Activated CD4-positive, alpha-beta T cell treated with anti-CD3 and anti-CD28 coated beads, Interleukin-2, amount 10 ng/mL, durations not matched to agents 24 days and 14 days (primary cell): ENCODE results near the gene TMC7. TPM values are rescaled to one million over a fixed set of nuclear protein-coding genes. Genes with fewer than 3 reads are reported as not detected.

ENCODE experiments used
- DNase-seq: peaks from one replicate; pipeline ENCODE4 v3.0.0; 2022
- H3K27ac Mint-ChIP-seq: one replicate; pipeline ENCODE4 v1.8.0; 2022; ENCODE audit warnings: mild to moderate bottlenecking, mixed read lengths
- H3K27me3 Mint-ChIP-seq: one replicate; pipeline ENCODE4 v1.8.0; 2022; ENCODE audit warnings: mixed read lengths
- H3K36me3 Mint-ChIP-seq: one replicate; pipeline ENCODE4 v1.8.0; 2022; ENCODE audit warnings: low read depth, mild to moderate bottlenecking, mixed read lengths
- H3K4me1 Mint-ChIP-seq: one replicate; pipeline ENCODE4 v1.8.0; 2021; ENCODE audit warnings: mixed read lengths
- H3K4me3 Mint-ChIP-seq: one replicate; pipeline ENCODE4 v1.8.0; 2022; ENCODE audit warnings: mild to moderate bottlenecking, moderate library complexity, mixed read lengths
- H3K9me3 Mint-ChIP-seq: one replicate; pipeline ENCODE4 v1.8.0; 2021; ENCODE audit warnings: mixed read lengths
- intact Hi-C: fragments of 100-400 bp; cut with micrococcal nuclease; formaldehyde crosslinking; loops from one replicate; pipeline ENCODE4 v1.15.1; 2023
- total RNA-seq: library from RNA; stranded (reverse); gene quantifications from 2 replicates; pipeline ENCODE4 v1.2.3, GENCODE V29; 2022

TMC7 gene
- total RNA-seq, 1 donor from 2014 or later, result not detected

DNA sequence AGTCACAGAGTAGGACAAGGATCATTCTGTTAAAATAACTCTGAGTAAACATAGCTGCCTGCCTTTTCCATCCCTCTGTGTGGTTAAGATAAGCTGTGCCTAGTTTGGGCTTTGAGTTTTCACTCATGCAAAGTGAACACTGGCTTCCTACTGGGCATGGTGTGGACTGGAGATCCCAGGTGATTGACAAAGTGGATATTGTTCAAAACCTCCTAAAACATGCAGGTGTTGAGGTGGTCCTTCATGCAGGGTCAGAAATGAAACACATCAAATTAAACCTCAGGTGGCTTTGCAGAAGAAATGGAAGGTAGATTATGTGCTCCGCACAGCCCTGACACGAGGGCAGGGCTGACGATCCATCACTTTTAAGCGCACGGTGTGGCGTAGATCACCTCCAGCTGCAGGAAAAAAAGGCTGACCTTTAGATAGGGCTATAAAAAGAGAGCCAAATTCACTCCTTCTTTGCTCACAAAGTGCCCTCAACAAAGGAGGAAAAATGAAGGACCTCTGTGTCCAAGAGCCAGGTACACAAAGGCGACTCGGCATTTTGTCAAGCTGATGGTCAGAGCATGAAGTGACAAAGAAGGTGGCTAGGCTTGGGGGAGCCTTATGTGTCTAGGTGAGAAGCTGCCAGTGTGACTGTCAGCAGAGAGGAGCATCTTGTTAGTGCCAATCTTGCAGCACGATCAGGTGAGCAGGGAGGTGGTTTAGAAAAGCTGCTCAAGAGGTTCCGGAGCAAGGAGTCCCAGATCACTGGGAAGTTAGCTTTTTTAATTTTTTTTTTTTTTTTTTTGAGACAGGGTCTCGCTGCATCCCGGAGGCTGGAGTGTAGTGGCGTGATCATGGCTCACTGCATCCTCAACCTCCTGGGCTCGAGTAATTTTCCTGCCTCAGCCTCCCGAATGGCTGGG is 110.2 kb downstream of the TMC7 start:
- H3K4me1 Mint-ChIP-seq, result peaks cover 7% of the 10 kb centered on the region
- peaks cover 2% of the 10 kb centered on the region for H3K27me3 Mint-ChIP-seq
- no peak overlapping the region for H3K27ac Mint-ChIP-seq
- H3K36me3 Mint-ChIP-seq, result peaks cover 7% of the 10 kb centered on the region
- no peak for DNase-seq
- intact Hi-C loops, result no loop called here
- peaks cover 25% of the 10 kb centered on the region for H3K9me3 Mint-ChIP-seq
- H3K4me3 Mint-ChIP-seq, result no peak overlapping the region

DNA sequence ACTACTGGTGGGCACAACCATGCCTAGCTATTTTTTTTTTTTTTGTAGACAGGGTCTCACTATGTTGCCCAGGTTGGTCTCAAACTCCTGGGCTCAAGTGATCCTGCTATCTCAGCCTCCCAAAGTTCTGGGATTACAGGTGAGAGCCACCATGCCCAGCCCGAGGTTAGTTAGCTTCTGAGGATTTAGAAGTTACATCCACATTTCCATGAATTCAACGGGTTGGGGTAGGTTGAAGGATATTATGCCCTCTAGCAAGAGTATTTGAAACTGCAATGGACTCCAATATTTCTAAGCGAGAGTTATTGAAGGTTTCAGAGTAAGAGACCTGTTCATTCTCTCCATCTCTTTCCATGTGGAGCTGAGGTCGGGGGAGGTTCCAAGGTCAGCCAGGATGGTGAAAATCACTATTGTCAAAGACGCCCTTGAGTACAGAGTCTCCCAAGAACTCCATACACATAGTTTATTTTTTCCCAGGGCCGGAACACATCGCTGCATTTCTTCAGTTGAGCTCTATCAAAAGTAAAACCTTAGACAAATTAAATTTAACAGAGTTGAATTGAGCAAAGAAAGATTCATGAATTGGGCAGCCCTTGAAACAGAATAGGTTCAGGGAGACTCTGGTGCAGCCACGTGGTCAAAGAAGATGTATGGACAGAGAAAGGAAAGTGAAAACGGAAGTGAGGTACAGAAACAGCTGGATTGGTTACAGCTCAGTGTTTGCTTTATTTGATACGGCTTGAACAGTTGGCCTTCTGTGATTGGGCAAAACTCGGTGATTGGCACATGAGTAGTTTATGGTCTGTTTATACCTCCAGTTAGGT is 111.0 kb downstream of the TMC7 start:
- no peak overlapping the region for H3K4me3 Mint-ChIP-seq
- no peak overlapping the region for H3K27ac Mint-ChIP-seq
- H3K9me3 Mint-ChIP-seq, result peaks cover 27% of the 10 kb centered on the region
- peaks cover 2% of the 10 kb centered on the region for H3K27me3 Mint-ChIP-seq
- no peak for DNase-seq
- H3K4me1 Mint-ChIP-seq, result peaks cover 7% of the 10 kb centered on the region
- H3K36me3 Mint-ChIP-seq, result peaks cover 7% of the 10 kb centered on the region
- intact Hi-C loops, result no loop called here

DNA sequence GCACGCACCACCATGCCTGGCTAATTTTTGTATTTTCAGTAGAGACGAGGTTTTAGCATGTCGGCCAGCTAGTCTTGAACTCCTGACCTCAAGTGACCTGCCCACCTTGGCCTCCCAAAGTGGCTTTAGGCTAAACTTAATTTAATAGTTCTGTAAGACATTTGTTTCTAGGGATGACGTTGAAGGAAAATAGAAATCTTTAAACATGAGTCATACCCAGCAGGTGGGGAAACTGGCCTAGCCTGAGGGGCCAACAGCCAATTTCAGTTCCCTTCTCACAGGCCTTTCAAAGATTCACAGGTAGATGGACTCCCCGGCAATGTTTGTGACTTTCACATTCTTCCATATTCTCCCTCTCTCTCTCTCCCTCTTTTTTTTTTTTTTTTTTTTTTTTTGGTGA is 111.9 kb downstream of the TMC7 start:
- Mint-ChIP-seq H3K9me3 (peaks cover 29% of the 10 kb centered on the region), H3K27me3 (peaks cover 2% of the 10 kb centered on the region)

DNA sequence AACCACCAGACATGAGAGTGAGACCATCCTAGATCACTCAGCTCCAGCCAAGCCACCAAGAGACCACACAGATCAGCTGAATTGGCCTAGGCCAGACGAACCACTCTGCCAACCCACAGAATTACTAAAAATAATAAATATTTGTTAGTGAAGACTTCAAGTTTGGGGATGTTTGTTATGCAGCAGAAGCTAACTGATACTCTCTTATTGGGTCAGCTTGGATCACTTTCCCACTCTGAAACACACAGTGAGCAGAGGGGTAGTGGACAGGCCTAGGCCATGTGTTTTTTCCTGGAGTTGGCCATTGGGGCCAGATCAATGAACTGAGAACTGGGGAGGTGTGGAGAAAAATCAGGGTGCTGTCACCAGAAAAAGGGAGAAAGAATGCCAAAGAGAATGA is 114.4 kb downstream of the TMC7 start:
- DNase-seq, result no peak
- Mint-ChIP-seq H3K4me1 (peaks cover 7% of the 10 kb centered on the region), H3K9me3 (peaks cover 22% of the 10 kb centered on the region), H3K36me3 (peaks cover 2% of the 10 kb centered on the region), H3K27me3 (peaks cover 2% of the 10 kb centered on the region), H3K4me3 (no peak overlapping the region), H3K27ac (no peak overlapping the region)
- intact Hi-C loops, result no loop called here

More for the DNA sequence above, 111.9 kb downstream of the TMC7 start:
- peaks cover 7% of the 10 kb centered on the region for H3K36me3 Mint-ChIP-seq
- no peak overlapping the region for H3K4me3 Mint-ChIP-seq
- intact Hi-C loops, result no loop called here
- no peak overlapping the region for H3K27ac Mint-ChIP-seq
- H3K4me1 Mint-ChIP-seq, result peaks cover 7% of the 10 kb centered on the region
- no peak for DNase-seq

DNA sequence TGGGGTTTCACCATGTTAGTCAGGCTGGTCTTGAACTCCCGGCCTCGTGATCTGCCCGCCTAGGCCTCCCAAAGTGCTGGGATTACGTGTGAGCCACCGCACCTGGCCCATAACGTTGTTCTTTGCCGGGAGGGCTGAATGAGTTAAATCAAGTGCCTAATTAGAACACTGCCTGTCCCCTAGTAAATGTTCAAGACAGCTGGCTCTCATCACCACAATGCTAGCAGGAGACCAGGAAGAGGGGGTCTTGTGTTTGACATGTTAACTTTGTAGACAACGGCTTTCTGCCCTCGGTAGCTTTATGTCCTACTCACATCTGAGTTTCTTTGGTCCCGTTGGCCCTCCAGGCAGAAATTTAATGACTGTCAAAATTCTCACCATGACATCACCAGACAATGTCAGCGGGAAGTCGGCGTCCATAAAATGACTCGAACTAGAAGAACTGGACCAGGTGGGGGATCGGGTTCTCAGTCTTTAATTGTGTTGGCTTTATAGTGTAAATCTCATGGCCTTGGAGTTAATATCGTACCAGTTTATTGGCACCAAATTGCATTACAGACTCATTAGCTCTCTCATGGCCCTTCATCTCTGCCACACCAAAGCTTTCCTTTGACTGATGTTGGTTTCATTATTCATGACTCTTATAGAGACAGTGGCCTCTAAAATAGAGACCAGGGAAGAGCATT is 118.6 kb downstream of the TMC7 start:
- H3K36me3 Mint-ChIP-seq, result no peaks in the 10 kb centered on the region
- no peak overlapping the region for H3K4me3 Mint-ChIP-seq
- peaks cover 3% of the 10 kb centered on the region for H3K4me1 Mint-ChIP-seq
- peaks cover 5% of the 10 kb centered on the region for H3K27me3 Mint-ChIP-seq
- DNase-seq, result no peak
- intact Hi-C loops, result no loop called here
- H3K27ac Mint-ChIP-seq, result no peak overlapping the region
- peaks cover 12% of the 10 kb centered on the region for H3K9me3 Mint-ChIP-seq

DNA sequence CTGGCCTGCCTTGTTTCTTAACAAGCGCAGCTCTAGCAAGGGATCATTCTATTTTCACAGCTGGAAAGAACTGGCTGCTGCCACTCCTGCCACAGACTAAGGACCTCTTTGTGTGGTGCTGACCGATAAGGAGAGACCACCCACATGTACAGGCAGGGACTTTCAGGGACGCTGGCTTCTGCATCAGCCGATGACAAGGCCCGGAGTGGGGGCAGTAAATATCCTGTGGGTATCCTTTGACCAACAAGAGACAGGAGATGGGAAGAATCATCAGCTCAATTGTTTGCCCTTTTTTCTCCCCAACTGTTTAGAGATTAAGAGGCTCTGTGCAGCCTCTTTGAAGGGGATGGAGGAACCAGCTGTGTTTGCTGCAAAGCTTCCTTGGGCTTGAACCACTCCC is 120.9 kb downstream of the TMC7 start:
- intact Hi-C loops, result no loop called here
- Mint-ChIP-seq H3K36me3 (no peaks in the 10 kb centered on the region), H3K27ac (no peak overlapping the region), H3K4me3 (no peak overlapping the region), H3K27me3 (peaks cover 5% of the 10 kb centered on the region), H3K9me3 (peaks cover 3% of the 10 kb centered on the region), H3K4me1 (peaks cover 19% of the 10 kb centered on the region)
- no peak for DNase-seq

DNA sequence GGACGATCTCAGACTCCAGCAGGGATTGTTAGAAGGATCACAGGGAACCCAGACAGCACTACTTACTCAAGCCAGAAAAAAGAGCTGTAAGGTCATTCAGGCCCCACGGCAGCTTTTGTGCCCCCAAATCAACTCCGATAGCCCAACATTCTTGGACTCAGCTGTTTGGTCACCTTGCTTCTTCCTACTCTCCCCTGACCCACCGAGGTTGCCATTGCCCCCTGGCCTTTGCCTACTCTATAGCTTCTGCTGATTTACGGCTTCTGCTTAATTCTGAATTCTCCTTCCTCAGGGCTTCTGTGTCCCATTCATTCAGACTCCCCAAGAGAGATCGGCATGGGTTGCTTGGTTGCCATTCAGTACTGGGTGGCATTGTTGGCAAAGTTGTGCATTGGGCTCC is 121.4 kb downstream of the TMC7 start:
- Mint-ChIP-seq H3K36me3 (no peaks in the 10 kb centered on the region), H3K4me3 (no peak overlapping the region), H3K27ac (no peak overlapping the region), H3K27me3 (peaks cover 5% of the 10 kb centered on the region), H3K4me1 (peaks cover 19% of the 10 kb centered on the region), H3K9me3 (no peaks in the 10 kb centered on the region)
- DNase-seq, result no peak
- intact Hi-C loops, result no loop called here

DNA sequence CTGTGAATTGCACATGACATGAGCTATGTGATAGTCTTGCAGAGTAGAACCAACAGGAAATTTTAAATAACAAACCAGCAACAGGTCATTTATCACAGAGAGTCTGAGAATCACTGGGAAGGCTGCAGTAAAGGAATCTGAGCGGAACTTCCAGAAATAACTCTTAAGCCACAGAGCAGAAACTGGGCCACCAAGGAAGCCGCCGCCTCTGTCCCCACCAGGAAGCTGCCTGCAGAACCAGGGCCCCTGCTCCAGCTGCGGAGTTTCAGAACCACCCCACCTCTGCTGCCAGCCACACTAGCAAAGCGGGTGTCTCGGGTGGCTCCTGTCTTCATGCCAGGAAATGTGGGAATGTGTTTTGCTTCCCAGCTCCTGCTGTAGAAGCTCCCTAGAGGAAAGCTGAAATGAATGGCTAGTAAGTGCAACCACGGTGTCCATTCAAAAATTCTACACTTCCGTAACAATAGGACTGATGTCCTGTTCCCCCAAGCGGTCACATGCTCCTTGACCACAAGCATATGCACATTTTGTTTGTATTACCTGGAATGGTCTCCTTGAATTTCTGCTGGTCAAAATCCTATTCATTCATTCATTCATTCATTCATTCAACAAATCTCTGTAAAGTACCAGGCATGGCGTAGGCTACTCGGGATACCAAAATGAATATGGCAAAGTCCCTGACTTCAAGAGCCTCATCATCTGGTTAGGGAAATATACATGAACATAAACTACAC is 122.3 kb downstream of the TMC7 start:
- Mint-ChIP-seq H3K27ac (no peak overlapping the region), H3K4me1 (peaks cover 19% of the 10 kb centered on the region), H3K27me3 (peaks cover 5% of the 10 kb centered on the region), H3K36me3 (no peaks in the 10 kb centered on the region), H3K4me3 (no peak overlapping the region), H3K9me3 (no peaks in the 10 kb centered on the region)
- DNase-seq, result no peak
- intact Hi-C loops, result no loop called here

DNA sequence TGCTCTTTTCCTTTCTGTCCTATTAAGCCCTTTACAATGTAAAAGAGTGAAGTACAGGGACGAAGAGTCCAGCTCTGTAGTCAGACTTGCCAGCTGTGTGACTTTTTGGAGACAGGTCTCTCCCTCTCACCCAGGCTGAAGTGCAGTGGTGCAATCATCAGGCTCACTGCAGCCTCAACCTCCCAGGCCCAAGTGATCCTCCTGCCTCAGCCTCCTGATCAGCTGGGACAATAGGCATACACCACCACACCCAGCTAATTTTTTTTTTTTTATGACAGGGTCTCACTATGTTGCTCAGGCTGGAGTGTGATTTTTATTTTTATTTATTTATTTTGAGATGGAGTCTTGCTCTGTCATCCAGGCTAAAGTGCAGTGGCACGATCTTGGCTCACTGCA is 122.9 kb downstream of the TMC7 start:
- peaks cover 19% of the 10 kb centered on the region for H3K4me1 Mint-ChIP-seq
- intact Hi-C loops, result no loop called here
- DNase-seq, result no peak
- H3K9me3 Mint-ChIP-seq, result no peaks in the 10 kb centered on the region
- H3K27ac Mint-ChIP-seq, result no peak overlapping the region
- no peak overlapping the region for H3K4me3 Mint-ChIP-seq
- H3K36me3 Mint-ChIP-seq, result no peaks in the 10 kb centered on the region
- H3K27me3 Mint-ChIP-seq, result peaks cover 3% of the 10 kb centered on the region

DNA sequence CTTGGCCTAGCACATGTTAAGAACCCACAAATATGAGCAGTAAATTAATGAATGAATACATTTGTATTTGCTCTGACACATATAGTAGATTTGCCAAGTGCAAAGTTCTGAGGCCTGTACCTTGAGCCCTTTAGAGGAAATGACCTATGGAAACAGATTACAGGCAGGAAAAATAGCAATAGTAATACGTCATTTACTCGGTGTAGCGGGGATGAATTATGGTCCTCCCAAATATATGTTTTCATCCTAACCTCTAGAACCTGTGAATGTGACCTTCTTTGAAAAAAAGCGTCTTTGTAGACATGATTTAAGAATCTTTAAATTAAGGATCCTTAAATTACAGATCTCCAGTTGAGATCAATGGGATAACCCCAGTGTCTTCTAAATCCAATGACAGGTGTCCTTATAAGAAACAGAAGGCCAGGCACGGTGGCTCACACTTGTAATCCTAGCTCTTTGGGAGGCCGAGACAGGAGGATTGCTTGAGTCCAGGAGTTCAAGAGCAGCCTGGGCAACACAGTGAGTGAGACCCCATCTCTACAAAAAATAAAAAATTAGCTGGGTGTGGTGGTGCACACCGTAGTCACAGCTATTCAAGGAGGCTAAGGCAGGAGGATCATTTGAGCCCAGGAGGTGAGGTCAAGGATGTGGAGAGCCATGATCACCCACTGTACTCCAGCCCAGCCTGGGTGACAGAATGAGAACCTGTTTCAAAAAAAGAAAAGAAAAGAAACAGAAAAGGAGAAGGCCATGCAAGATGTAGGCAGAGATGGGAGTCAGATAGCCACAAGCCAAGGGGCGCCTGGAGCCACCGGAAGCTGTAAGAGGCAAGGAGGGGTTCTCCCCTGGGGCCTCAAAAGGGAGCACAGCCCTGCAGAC is 124.9 kb downstream of the TMC7 start:
- H3K27me3 Mint-ChIP-seq, result peaks cover 13% of the 10 kb centered on the region
- H3K36me3 Mint-ChIP-seq, result peaks cover 2% of the 10 kb centered on the region
- H3K27ac Mint-ChIP-seq, result peak overlapping the region; percentile 46
- DNase-seq, result no peak
- no peaks in the 10 kb centered on the region for H3K9me3 Mint-ChIP-seq
- intact Hi-C loops, result no loop called here
- H3K4me1 Mint-ChIP-seq, result peaks cover 30% of the 10 kb centered on the region
- no peak overlapping the region for H3K4me3 Mint-ChIP-seq

DNA sequence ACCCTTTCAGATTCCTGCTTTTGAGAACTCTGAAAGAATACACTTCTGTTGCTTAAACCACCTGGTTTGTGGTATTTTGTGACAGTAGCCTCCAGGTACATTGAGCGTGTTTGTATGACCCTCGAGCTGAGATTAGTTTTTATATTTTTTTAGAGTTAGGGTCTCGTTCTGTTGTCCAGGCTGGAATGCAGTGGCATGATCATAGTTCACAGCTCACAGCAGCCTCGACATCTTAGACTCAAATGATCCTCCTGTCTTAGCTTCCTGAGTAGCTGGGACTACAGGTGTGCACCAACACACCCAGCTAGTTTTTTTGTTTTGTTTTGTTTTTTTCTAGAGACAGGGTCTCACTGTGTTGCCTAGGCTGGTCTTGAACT is 125.5 kb downstream of the TMC7 start:
- Mint-ChIP-seq H3K9me3 (no peaks in the 10 kb centered on the region), H3K27me3 (peaks cover 13% of the 10 kb centered on the region), H3K4me1 (peaks cover 30% of the 10 kb centered on the region), H3K4me3 (no peak overlapping the region), H3K36me3 (peaks cover 2% of the 10 kb centered on the region), H3K27ac (no peak overlapping the region)
- no peak for DNase-seq
- intact Hi-C loops, result no loop called here

DNA sequence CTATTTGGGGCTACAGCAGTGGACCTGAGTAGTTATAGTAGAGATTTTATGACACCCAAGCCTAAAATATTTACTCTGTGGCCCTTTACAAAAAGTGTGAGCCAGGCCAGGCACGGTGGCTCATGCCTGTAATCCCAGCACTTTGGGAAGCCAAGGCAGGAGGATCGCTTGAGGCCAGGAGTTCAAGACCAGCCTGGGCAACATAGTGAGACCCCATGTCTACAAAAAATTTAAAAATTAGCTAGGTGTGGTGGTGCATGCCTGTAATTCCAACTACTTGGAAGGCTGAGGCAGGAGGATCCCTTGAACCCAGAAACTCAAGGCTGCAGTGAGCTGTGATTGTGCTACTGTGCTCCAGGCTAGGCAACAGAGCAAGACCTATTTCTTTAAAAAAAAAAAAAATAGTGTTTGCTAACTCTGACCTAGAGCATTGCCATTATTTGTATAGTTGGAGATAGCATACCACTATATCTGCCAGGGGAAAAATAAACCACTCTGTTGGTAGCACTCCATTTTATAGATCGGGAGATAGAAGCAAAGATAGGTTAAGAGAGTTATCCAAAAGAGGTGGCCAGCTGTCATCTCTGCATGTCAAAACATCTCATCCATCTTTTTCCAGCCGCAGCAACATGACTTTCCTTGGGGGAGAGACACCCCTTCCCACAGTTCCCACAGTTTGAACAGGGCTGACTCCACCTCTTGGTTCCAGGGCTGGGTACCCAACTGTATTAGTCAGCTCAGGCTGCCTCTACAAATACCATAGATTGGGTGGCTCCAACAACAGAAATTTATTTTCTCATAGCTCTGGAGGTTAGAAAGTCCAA is 127.0 kb downstream of the TMC7 start:
- Mint-ChIP-seq H3K36me3 (peaks cover 9% of the 10 kb centered on the region), H3K9me3 (no peaks in the 10 kb centered on the region), H3K27me3 (peaks cover 9% of the 10 kb centered on the region), H3K4me3 (no peak overlapping the region), H3K27ac (no peak overlapping the region), H3K4me1 (peaks cover 30% of the 10 kb centered on the region)
- intact Hi-C loops, result no loop called here
- DNase-seq, result no peak
